H1 (cell line): ENCODE results near the gene POLRMT. TPM values are rescaled to one million over a fixed set of nuclear protein-coding genes. Genes with fewer than 3 reads are reported as not detected.

Experiments
- BACH1 ChIP-seq: IDR thresholded peaks from 2 replicates; pipeline ENCODE4 v1.6.1; 2012; ENCODE audit warnings: low read length, improper control_type of control experiment
- RNF2 ChIP-seq: fragments of 200-900, 300-1000 bp; sonication (generic); IDR thresholded peaks from 2 replicates; pipeline ENCODE4 v1.7.1; 2016; ENCODE audit warnings: borderline replicate concordance, low read depth, mild to moderate bottlenecking, antibody characterized with exemption, low read length; ENCODE audit not compliant: poor library complexity, severe bottlenecking; ENCODE audit errors: missing control alignments
- polyA plus RNA-seq, 7 experiments: library from polyadenylated mRNA; depleted of rRNA in 3 of 7; stranded (reverse) in 5 of 7; unstranded in 2 of 7; fragments of >200 nt in 5 of 7; fragments of 200-250 nt in 2 of 7; gene quantifications; 1 replicate in 5 of 7; 2 replicates in 1 of 7; 4 replicates in 1 of 7; pipeline versions ENCODE4 v1.2.1 to v1.2.3, GENCODE V29; 2011 to 2013; ENCODE audit warnings: missing spikeins in 2 of 7, mixed read lengths in 2 of 7
- total RNA-seq: library from RNA; stranded (reverse); fragmentation: NEBNext Ultra II Directional; extraction: Animal tissue kit (Norgen Biotek cat#: 25700); gene quantifications from 2 replicates; pipeline ENCODE4 v1.2.1, GENCODE V29; 2021

Gene POLRMT
- total and polyA plus RNA-seq, 2 of the 8 experiments (the other 6 are each of a cell fraction or from before 2014, with no cell fraction given), result 93.0 to 111 TPM

DNA sequence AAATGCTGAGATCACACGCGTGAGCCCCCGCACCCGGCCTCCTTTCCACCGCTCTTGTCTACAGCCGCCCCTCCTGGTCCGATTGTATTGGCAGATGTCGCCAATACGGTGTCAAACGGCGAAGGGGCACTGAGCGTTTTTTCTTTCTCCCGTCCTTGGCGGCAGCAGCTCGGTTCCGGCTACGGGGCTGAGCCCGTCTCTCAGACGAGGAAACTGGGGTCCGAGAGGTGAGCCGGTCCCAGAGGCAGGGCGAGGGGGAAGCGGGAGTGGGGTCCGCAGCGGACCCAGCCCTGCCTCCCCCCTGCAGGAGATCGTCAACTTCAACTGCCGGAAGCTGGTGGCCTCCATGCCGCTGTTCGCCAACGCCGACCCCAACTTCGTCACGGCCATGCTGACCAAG is 20.4 kb downstream of the POLRMT start (continued):
- TF ChIP-seq RNF2 (no peak), BACH1 (no peak)
